Epithelial cell of proximal tubule (primary cell): Measurements from ENCODE around the gene IL1RAPL2. TPM values are rescaled to one million over a fixed set of nuclear protein-coding genes. Genes with fewer than 3 reads are reported as not detected.

Experiments
- DNase-seq: peaks from one replicate; pipeline ENCODE4 v3.0.0-alpha.2; 2011; ENCODE audit warnings: low read depth
- H3K4me3 ChIP-seq: 2 replicates; pipeline ENCODE4 v1.5.1; 2011; ENCODE audit warnings: low read depth, mild to moderate bottlenecking, low read length
- CTCF ChIP-seq: conservative IDR thresholded peaks from 2 replicates; pipeline ENCODE4 v1.5.1; 2012; ENCODE audit warnings: low read depth, mild to moderate bottlenecking, low read length
- total RNA-seq: library from RNA; depleted of rRNA; stranded (reverse); fragments of >200 nt; gene quantifications from 2 replicates; pipeline ENCODE4 v1.2.3, GENCODE V29; 2015

The IL1RAPL2 gene
- total RNA-seq, 1 donor from 2014 or later = not detected

DNA sequence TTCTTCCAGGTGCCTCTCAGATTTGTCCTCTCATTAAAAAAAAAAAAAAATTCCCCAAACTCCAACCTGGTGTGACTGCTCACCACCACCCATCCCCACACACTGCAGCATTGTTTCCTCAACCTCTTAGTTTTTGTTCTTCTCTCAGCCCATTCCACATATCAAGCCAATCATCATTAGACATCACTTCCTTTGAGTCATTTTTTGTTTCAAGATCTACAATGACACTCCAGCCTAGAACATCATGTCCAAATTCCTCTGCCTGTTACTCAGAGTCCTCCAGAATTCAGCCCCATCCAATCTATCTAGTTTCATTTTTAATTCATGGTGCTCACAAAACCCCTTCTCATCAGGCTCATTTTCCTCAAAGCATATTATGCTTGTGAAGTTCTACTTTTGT lies 917.0 kb downstream of the IL1RAPL2 start:
- DNase-seq = no peak
- no peak overlapping the region for H3K4me3 ChIP-seq
- TF ChIP-seq CTCF = no peak

DNA sequence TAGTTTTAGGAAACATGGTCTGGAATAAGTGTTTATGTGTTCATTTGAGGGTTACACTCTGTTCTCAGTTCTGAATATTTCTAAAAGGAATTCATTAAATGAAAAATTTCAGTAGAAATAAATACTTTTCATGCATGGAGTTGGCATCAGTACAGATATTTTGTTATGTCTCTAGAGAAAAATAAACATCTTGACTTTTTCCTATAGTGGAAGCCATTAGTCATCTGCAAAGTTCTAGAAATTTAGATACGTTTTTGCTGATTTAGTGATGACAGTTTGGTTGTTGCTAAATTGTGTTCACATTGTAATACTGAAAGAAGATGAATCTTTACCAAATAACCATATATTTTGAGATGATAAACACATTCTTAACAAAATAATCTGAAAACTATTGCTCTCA lies 922.7 kb downstream of the IL1RAPL2 start:
- DNase-seq = no peak
- no peak for TF ChIP-seq CTCF
- no peak overlapping the region for H3K4me3 ChIP-seq

DNA sequence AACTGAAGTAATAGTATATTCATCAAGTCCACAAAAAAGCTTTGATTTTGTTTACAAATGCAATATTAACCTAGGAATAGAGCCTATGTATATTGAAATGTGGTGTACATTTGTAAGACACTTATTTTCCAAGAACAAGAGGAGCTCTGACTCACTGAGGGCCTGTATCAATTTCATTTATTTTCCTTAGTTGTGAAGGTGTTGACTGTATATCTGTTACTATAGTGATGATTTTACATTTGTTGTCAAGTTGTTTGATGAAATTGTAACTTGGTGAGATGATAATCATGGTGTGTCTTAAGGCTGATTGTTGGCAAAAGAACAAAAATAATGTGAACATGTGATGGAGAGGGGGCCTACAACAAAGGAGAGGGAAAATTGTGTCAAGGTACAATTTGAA lies 929.4 kb downstream of the IL1RAPL2 start:
- no peak for TF ChIP-seq CTCF
- no peak overlapping the region for H3K4me3 ChIP-seq
- DNase-seq = no peak

DNA sequence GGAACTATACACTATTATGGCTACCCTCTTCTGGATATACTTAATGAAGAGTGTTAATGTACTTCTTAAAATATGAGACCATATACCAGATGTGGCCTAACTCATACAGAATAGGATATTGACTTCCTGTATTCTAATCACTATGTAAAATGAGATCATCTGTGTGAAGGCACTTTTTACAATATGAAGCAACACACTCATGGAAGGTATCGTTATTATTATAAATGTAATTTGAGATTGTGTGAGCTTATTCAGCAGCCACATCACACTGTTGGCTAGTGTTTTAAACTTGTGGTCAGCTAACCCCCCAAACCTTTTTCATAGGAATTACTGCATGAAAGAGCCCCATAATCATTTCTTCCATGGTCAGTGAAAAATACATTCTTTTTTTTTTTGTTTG lies 936.3 kb downstream of the IL1RAPL2 start:
- H3K4me3 ChIP-seq = no peak overlapping the region
- DNase-seq = no peak
- TF ChIP-seq CTCF = no peak

- no peak for DNase-seq
- no peak overlapping the region for H3K4me3 ChIP-seq
- TF ChIP-seq CTCF = no peak
Observed at GRCh38 chrX:105515561-105515960, 949.6 kb downstream of the IL1RAPL2 start.

DNA sequence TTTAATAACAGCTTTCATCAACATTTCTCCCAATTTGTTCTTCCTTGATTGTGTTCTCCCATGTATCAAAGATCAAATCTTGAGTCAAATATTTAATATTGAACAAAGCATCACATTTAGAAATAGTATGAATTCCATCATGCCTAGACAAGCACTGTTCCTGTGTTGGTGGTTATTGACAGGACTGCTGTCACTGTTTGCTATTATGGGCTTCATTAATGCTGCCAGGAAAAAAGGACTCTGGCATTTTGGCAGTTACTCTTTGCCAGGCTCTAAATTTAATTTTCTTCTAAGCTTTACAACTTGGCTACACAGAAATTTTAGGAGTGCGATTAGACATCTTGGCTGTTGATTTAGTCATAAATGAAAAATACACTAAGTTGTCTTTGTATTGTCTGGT lies 960.4 kb downstream of the IL1RAPL2 start:
- no peak for TF ChIP-seq CTCF
- DNase-seq = no peak
- no peak overlapping the region for H3K4me3 ChIP-seq

DNA sequence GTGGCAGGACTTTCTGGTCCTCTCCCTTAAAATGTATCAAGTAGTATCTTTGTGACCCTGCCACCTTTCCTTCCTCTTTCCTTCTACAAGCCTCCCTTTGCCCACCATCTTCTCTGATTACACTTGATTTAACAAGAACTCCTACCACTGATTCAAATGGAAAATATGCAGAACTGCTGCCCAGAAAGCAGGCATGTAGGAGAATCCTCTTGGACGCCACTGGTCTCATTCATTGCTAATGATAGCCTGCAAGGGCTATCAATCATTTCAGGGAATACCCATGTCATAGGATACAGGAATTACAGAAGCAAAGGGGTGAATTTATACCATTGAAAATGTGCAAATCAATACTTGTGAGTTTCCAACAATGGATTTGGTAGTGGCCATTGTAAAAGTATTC lies 961.8 kb downstream of the IL1RAPL2 start:
- no peak overlapping the region for H3K4me3 ChIP-seq
- DNase-seq = no peak
- TF ChIP-seq CTCF = no peak
